Endothelial cell (in vitro differentiated cells): ENCODE data around the gene CASP6. TPM values are rescaled to one million over a fixed set of nuclear protein-coding genes. Genes with fewer than 3 reads are reported as not detected.

ENCODE experiments used
- DNase-seq: peaks from one replicate; pipeline ENCODE4 v3.0.0; 2021; ENCODE audit warnings: low spot score
- H3K27ac Mint-ChIP-seq: one replicate; pipeline ENCODE4 v1.8.0; 2021; ENCODE audit warnings: mixed read lengths, inconsistent platforms; ENCODE audit not compliant: unreplicated experiment
- H3K27me3 Mint-ChIP-seq: one replicate; pipeline ENCODE4 v1.8.0; 2021; ENCODE audit warnings: mild to moderate bottlenecking, moderate library complexity, mixed read lengths, inconsistent platforms; ENCODE audit not compliant: unreplicated experiment
- H3K36me3 Mint-ChIP-seq: one replicate; pipeline ENCODE4 v1.8.0; 2021; ENCODE audit warnings: mild to moderate bottlenecking, low read depth, mixed read lengths, inconsistent platforms; ENCODE audit not compliant: unreplicated experiment
- H3K4me1 Mint-ChIP-seq: one replicate; pipeline ENCODE4 v1.8.0; 2021; ENCODE audit warnings: mild to moderate bottlenecking, mixed read lengths, inconsistent platforms; ENCODE audit not compliant: unreplicated experiment
- H3K4me3 Mint-ChIP-seq: one replicate; pipeline ENCODE4 v1.8.0; 2021; ENCODE audit warnings: mild to moderate bottlenecking, mixed read lengths, inconsistent platforms; ENCODE audit not compliant: unreplicated experiment
- H3K9me3 Mint-ChIP-seq: one replicate; pipeline ENCODE4 v1.8.0; 2021; ENCODE audit warnings: mixed read lengths, inconsistent platforms; ENCODE audit not compliant: unreplicated experiment
- CTCF ChIP-seq: fragments of 200-600 bp; sonication (generic); IDR thresholded peaks from one replicate; pipeline ENCODE4 v1.5.0; 2021; ENCODE audit warnings: antibody characterized with exemption; ENCODE audit not compliant: unreplicated experiment
- total RNA-seq: library from RNA; stranded (reverse); fragmentation: NEBNext Ultra II Directional; extraction: Animal tissue kit (Norgen Biotek cat#: 25700); gene quantifications from one replicate; pipeline ENCODE4 v1.2.1, GENCODE V29; 2021; ENCODE audit not compliant: unreplicated experiment

The CASP6 gene
- total RNA-seq, 1 donor from 2014 or later: 76.4 TPM

GRCh38 chr4:109662116-109662515 lies 41.1 kb downstream of the CASP6 start:
- H3K36me3 Mint-ChIP-seq: no peaks in the 10 kb centered on the region
- peaks cover 8% of the 10 kb centered on the region for H3K4me1 Mint-ChIP-seq
- no peaks in the 10 kb centered on the region for H3K27me3 Mint-ChIP-seq
- H3K27ac Mint-ChIP-seq: no peak overlapping the region
- no peak for TF ChIP-seq CTCF
- H3K9me3 Mint-ChIP-seq: no peaks in the 10 kb centered on the region
- H3K4me3 Mint-ChIP-seq: no peak overlapping the region
- DNase-seq: no peak

GRCh38 chr4:109658871-109659410 lies 44.3 kb downstream of the CASP6 start:
- no peak for TF ChIP-seq CTCF
- no peak overlapping the region for H3K27ac Mint-ChIP-seq
- no peaks in the 10 kb centered on the region for H3K36me3 Mint-ChIP-seq
- H3K27me3 Mint-ChIP-seq: no peaks in the 10 kb centered on the region
- DNase-seq: no peak
- no peaks in the 10 kb centered on the region for H3K9me3 Mint-ChIP-seq
- no peaks in the 10 kb centered on the region for H3K4me1 Mint-ChIP-seq
- no peak overlapping the region for H3K4me3 Mint-ChIP-seq

GRCh38 chr4:109657854-109658418 lies 45.3 kb downstream of the CASP6 start:
- H3K36me3 Mint-ChIP-seq: no peaks in the 10 kb centered on the region
- H3K27ac Mint-ChIP-seq: no peak overlapping the region
- no peaks in the 10 kb centered on the region for H3K9me3 Mint-ChIP-seq

GRCh38 chr4:109655396-109655795 lies 47.8 kb downstream of the CASP6 start:
- TF ChIP-seq CTCF: no peak
- Mint-ChIP-seq H3K27me3 (no peaks in the 10 kb centered on the region), H3K4me1 (no peaks in the 10 kb centered on the region), H3K4me3 (no peak overlapping the region), H3K36me3 (no peaks in the 10 kb centered on the region), H3K9me3 (no peaks in the 10 kb centered on the region), H3K27ac (no peak overlapping the region)
- DNase-seq: no peak

More at GRCh38 chr4:109657854-109658418, 45.3 kb downstream of the CASP6 start:
- no peak for TF ChIP-seq CTCF
- Mint-ChIP-seq H3K4me3 (no peak overlapping the region), H3K4me1 (no peaks in the 10 kb centered on the region), H3K27me3 (no peaks in the 10 kb centered on the region)
- no peak for DNase-seq

GRCh38 chr4:109649872-109650271 lies 53.4 kb downstream of the CASP6 start:
- Mint-ChIP-seq H3K36me3 (no peaks in the 10 kb centered on the region), H3K9me3 (no peaks in the 10 kb centered on the region)
- DNase-seq: no peak

More at GRCh38 chr4:109649872-109650271, 53.4 kb downstream of the CASP6 start:
- Mint-ChIP-seq H3K27me3 (no peaks in the 10 kb centered on the region), H3K4me1 (peaks cover 9% of the 10 kb centered on the region), H3K27ac (no peak overlapping the region), H3K4me3 (no peak overlapping the region)
- TF ChIP-seq CTCF: no peak
